Osteoblast (primary cell): ENCODE results near the gene REPS2. TPM values are rescaled to one million over a fixed set of nuclear protein-coding genes. Genes with fewer than 3 reads are reported as not detected.

Source experiments
- DNase-seq: peaks from one replicate; pipeline ENCODE4 v3.0.0; 2011; ENCODE audit warnings: low spot score, mixed read lengths; ENCODE audit not compliant: insufficient read length; ENCODE audit errors: missing footprints
- H2AFZ ChIP-seq: 2 replicates; pipeline ENCODE4 v1.6.0; 2011; ENCODE audit warnings: mild to moderate bottlenecking, low read length
- H3K27ac ChIP-seq: 2 replicates; pipeline ENCODE4 v1.5.1; 2011; ENCODE audit warnings: mild to moderate bottlenecking, low read depth, low read length, moderate library complexity
- H3K27me3 ChIP-seq: 2 replicates; pipeline ENCODE4 v1.6.0; 2012; ENCODE audit warnings: mild to moderate bottlenecking, control low read depth, inconsistent platforms, low read length, moderate library complexity; ENCODE audit not compliant: insufficient read depth
- H3K36me3 ChIP-seq: 2 replicates; pipeline ENCODE4 v1.5.1; 2011; ENCODE audit warnings: mild to moderate bottlenecking, low read length, control low read depth, moderate library complexity; ENCODE audit not compliant: insufficient read depth
- H3K4me1 ChIP-seq: 2 replicates; pipeline ENCODE4 v1.5.1; 2011; ENCODE audit warnings: mild to moderate bottlenecking, low read length, control low read depth, moderate library complexity; ENCODE audit not compliant: insufficient read depth
- H3K4me2 ChIP-seq: 2 replicates; pipeline ENCODE4 v1.6.0; 2011; ENCODE audit warnings: mild to moderate bottlenecking, low read length; ENCODE audit not compliant: insufficient read depth
- H3K4me3 ChIP-seq: fragments of 200-600 bp; sonication (generic); 3 replicates; pipeline ENCODE4 v1.5.1; 2012; ENCODE audit warnings: mild to moderate bottlenecking, low read length, inconsistent platforms; ENCODE audit not compliant: insufficient read depth
- H3K79me2 ChIP-seq: 2 replicates; pipeline ENCODE4 v1.6.0; 2012; ENCODE audit warnings: mild to moderate bottlenecking, low read length, control low read depth, inconsistent platforms; ENCODE audit not compliant: insufficient read depth
- H3K9me3 ChIP-seq: 2 replicates; pipeline ENCODE4 v1.5.1; 2011; ENCODE audit warnings: low read depth, low read length, control low read depth
- H4K20me1 ChIP-seq: 2 replicates; pipeline ENCODE4 v1.6.0; 2012; ENCODE audit warnings: mild to moderate bottlenecking, low read length, control low read depth; ENCODE audit not compliant: insufficient read depth
- CTCF ChIP-seq: IDR thresholded peaks from 2 replicates; pipeline ENCODE4 v1.5.1; 2011; ENCODE audit warnings: mild to moderate bottlenecking, low read depth, low read length, moderate library complexity; ENCODE audit errors: extremely low read depth
- total RNA-seq: library from RNA; depleted of rRNA; stranded (reverse); fragments of >200 nt; gene quantifications from 2 replicates; pipeline ENCODE4 v1.2.3, GENCODE V29; 2012

Gene REPS2
- total RNA-seq, 1 donor: 0.72 TPM

GRCh38 chrX:17032351-17032750 lies 85.9 kb downstream of the REPS2 start:
- Histone ChIP-seq H3K4me2 (no peak overlapping the region), H3K4me1 (no peaks in the 10 kb centered on the region), H3K9me3 (no peaks in the 10 kb centered on the region), H3K4me3 (no peak overlapping the region), H2AFZ (no peak overlapping the region), H4K20me1 (no peaks in the 10 kb centered on the region), H3K27ac (no peak overlapping the region), H3K79me2 (no peaks in the 10 kb centered on the region), H3K27me3 (peaks cover 3% of the 10 kb centered on the region), H3K36me3 (no peaks in the 10 kb centered on the region)
- TF ChIP-seq CTCF: no peak
- DNase-seq: no peak

GRCh38 chrX:17033225-17033624 lies 86.8 kb downstream of the REPS2 start:
- Histone ChIP-seq H3K79me2 (no peaks in the 10 kb centered on the region), H2AFZ (no peak overlapping the region), H3K4me3 (no peak overlapping the region), H3K36me3 (no peaks in the 10 kb centered on the region), H3K9me3 (no peaks in the 10 kb centered on the region), H3K27ac (no peak overlapping the region), H4K20me1 (no peaks in the 10 kb centered on the region), H3K27me3 (peaks cover 3% of the 10 kb centered on the region), H3K4me2 (no peak overlapping the region), H3K4me1 (no peaks in the 10 kb centered on the region)
- DNase-seq: no peak
- no peak for TF ChIP-seq CTCF

- no peak for TF ChIP-seq CTCF
- H3K9me3 ChIP-seq: no peaks in the 10 kb centered on the region
- no peaks in the 10 kb centered on the region for H4K20me1 ChIP-seq
Observed at GRCh38 chrX:17035111-17035510, 88.7 kb downstream of the REPS2 start.

GRCh38 chrX:17036171-17036961 lies 89.9 kb downstream of the REPS2 start:
- Histone ChIP-seq H3K27ac (no peak overlapping the region), H3K4me2 (no peak overlapping the region)

More at GRCh38 chrX:17035111-17035510, 88.7 kb downstream of the REPS2 start:
- no peaks in the 10 kb centered on the region for H3K36me3 ChIP-seq
- no peaks in the 10 kb centered on the region for H3K79me2 ChIP-seq
- H2AFZ ChIP-seq: no peak overlapping the region
- H3K4me1 ChIP-seq: no peaks in the 10 kb centered on the region
- no peak overlapping the region for H3K4me3 ChIP-seq
- no peak for DNase-seq
- no peak overlapping the region for H3K4me2 ChIP-seq
- H3K27me3 ChIP-seq: peaks cover 3% of the 10 kb centered on the region
- no peak overlapping the region for H3K27ac ChIP-seq

More at GRCh38 chrX:17036171-17036961, 89.9 kb downstream of the REPS2 start:
- H3K4me1 ChIP-seq: no peaks in the 10 kb centered on the region
- DNase-seq: no peak
- H3K4me3 ChIP-seq: no peak overlapping the region
- H3K27me3 ChIP-seq: peaks cover 3% of the 10 kb centered on the region
- H3K79me2 ChIP-seq: no peaks in the 10 kb centered on the region
- H3K9me3 ChIP-seq: no peaks in the 10 kb centered on the region
- no peak overlapping the region for H2AFZ ChIP-seq
- H4K20me1 ChIP-seq: no peaks in the 10 kb centered on the region
- H3K36me3 ChIP-seq: no peaks in the 10 kb centered on the region
- no peak for TF ChIP-seq CTCF
